MM.1S (cell line): ENCODE data around the gene ITGA8.

Source experiments
- DNase-seq: peaks from one replicate; pipeline ENCODE4 v3.0.0-alpha.2; 2015
- H2AFZ ChIP-seq: fragments of 300-600 bp; sonication (generic); 2 replicates; pipeline ENCODE4 v1.6.0; 2016; ENCODE audit warnings: antibody characterized with exemption, low read length
- H3F3A ChIP-seq: fragments of 300-600 bp; sonication (generic); 2 replicates; pipeline ENCODE4 v1.6.1; 2016; ENCODE audit warnings: mild to moderate bottlenecking, antibody characterized with exemption, low read length, moderate library complexity, mixed read lengths; ENCODE audit not compliant: insufficient read depth
- H3K27ac ChIP-seq: fragments of 300-600 bp; sonication (generic); 2 replicates; pipeline ENCODE4 v1.5.1; 2016; ENCODE audit warnings: mild to moderate bottlenecking, low read length
- H3K27me3 ChIP-seq: fragments of 300-600 bp; sonication (generic); replicated peaks from 2 replicates; pipeline ENCODE4 v1.6.0; 2016; ENCODE audit warnings: low read length; ENCODE audit not compliant: insufficient read depth
- H3K36me3 ChIP-seq: fragments of 300-600 bp; sonication (generic); replicated peaks from 2 replicates; pipeline ENCODE4 v1.6.1; 2016; ENCODE audit warnings: mild to moderate bottlenecking, low read length, mixed read lengths; ENCODE audit not compliant: insufficient read depth
- H3K4me1 ChIP-seq: fragments of 300-600 bp; sonication (generic); 2 replicates; pipeline ENCODE4 v1.6.1; 2016; ENCODE audit warnings: low read length, mixed read lengths
- H3K4me2 ChIP-seq: fragments of 300-600 bp; sonication (generic); 2 replicates; pipeline ENCODE4 v1.6.0; 2016; ENCODE audit warnings: low read depth, low read length
- H3K4me3 ChIP-seq: fragments of 300-600 bp; sonication (generic); 2 replicates; pipeline ENCODE4 v1.5.1; 2016; ENCODE audit warnings: low read length, mixed read lengths
- H3K79me2 ChIP-seq: fragments of 300-600 bp; sonication (generic); 2 replicates; pipeline ENCODE4 v1.6.1; 2016; ENCODE audit warnings: mixed run types, low read length, mixed read lengths
- H3K9ac ChIP-seq: fragments of 300-600 bp; sonication (generic); 2 replicates; pipeline ENCODE4 v1.6.1; 2016; ENCODE audit warnings: low read length, mixed read lengths
- H3K9me2 ChIP-seq: fragments of 300-600 bp; sonication (generic); replicated peaks from 2 replicates; pipeline ENCODE4 v1.6.1; 2016; ENCODE audit warnings: mild to moderate bottlenecking, low read length, mixed read lengths; ENCODE audit not compliant: insufficient read depth
- H3K9me3 ChIP-seq: fragments of 300-600 bp; sonication (generic); replicated peaks from 2 replicates; pipeline ENCODE4 v1.6.1; 2016; ENCODE audit warnings: mild to moderate bottlenecking, low read length, mixed read lengths; ENCODE audit not compliant: insufficient read depth
- H4K20me1 ChIP-seq: fragments of 300-600 bp; sonication (generic); 2 replicates; pipeline ENCODE4 v1.6.1; 2016; ENCODE audit warnings: mild to moderate bottlenecking, low read length, moderate library complexity, mixed read lengths; ENCODE audit not compliant: insufficient read depth
- EZH2 ChIP-seq: fragments of 300-600 bp; sonication (generic); optimal IDR thresholded peaks from 2 replicates; pipeline ENCODE3; 2017; ENCODE audit warnings: low read depth, mild to moderate bottlenecking, antibody characterized with exemption, low read length, mixed read lengths
- EZH2phosphoT487 ChIP-seq: fragments of 300-600 bp; sonication (generic); IDR thresholded peaks from 2 replicates; pipeline ENCODE4 v1.6.1; 2018; ENCODE audit warnings: antibody characterized with exemption, low read length
- TF ChIP-seq, protein P1 (sequence below): fragments of 300-600 bp; sonication (generic); IDR thresholded peaks from 2 replicates; pipeline ENCODE4 v1.5.1; 2016; ENCODE audit warnings: antibody characterized with exemption, low read length, mixed read lengths

ITGA8 gene

DNA sequence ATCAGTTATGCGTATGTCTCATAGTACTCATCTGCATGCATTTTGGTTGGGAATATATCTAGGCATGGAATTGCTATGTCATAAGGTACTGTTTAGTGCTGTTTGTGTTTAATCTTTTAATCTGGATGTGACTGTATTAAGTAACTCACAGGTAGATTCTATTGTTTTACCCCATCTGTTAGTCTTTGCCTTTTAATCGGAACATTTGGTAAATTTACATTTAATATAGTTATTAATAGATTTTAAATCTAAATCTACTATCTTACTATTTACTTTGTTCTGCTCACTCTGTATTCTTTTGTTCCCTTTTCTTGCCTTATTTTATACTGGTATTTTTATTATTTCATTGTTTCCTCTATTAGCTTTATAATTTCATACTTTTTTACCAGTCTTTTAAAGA lies 10.6 kb upstream of the ITGA8 start:
- no peaks in the 10 kb centered on the region for H3K9me2 ChIP-seq
- no peaks in the 10 kb centered on the region for H3K9me3 ChIP-seq
- no peak overlapping the region for H3K9ac ChIP-seq
- no peaks in the 10 kb centered on the region for H4K20me1 ChIP-seq
- no peaks in the 10 kb centered on the region for H3K27me3 ChIP-seq
- H3K36me3 ChIP-seq: no peaks in the 10 kb centered on the region
- H3K4me3 ChIP-seq: no peak overlapping the region
- 0 out of 2 replicates have a peak, but pooled peaks cover 5% of the 10 kb centered on the region for H3F3A ChIP-seq
- peaks cover 3% of the 10 kb centered on the region for H3K4me1 ChIP-seq
- H3K27ac ChIP-seq: no peak overlapping the region
- H3K79me2 ChIP-seq: no peaks in the 10 kb centered on the region
- TF ChIP-seq EZH2 (no peak), EZH2phosphoT487 (no peak)
- TF ChIP-seq, protein P1, sequence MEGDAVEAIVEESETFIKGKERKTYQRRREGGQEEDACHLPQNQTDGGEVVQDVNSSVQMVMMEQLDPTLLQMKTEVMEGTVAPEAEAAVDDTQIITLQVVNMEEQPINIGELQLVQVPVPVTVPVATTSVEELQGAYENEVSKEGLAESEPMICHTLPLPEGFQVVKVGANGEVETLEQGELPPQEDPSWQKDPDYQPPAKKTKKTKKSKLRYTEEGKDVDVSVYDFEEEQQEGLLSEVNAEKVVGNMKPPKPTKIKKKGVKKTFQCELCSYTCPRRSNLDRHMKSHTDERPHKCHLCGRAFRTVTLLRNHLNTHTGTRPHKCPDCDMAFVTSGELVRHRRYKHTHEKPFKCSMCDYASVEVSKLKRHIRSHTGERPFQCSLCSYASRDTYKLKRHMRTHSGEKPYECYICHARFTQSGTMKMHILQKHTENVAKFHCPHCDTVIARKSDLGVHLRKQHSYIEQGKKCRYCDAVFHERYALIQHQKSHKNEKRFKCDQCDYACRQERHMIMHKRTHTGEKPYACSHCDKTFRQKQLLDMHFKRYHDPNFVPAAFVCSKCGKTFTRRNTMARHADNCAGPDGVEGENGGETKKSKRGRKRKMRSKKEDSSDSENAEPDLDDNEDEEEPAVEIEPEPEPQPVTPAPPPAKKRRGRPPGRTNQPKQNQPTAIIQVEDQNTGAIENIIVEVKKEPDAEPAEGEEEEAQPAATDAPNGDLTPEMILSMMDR: no peak
- no peak overlapping the region for H2AFZ ChIP-seq
- no peak overlapping the region for H3K4me2 ChIP-seq
- DNase-seq: no peak

DNA sequence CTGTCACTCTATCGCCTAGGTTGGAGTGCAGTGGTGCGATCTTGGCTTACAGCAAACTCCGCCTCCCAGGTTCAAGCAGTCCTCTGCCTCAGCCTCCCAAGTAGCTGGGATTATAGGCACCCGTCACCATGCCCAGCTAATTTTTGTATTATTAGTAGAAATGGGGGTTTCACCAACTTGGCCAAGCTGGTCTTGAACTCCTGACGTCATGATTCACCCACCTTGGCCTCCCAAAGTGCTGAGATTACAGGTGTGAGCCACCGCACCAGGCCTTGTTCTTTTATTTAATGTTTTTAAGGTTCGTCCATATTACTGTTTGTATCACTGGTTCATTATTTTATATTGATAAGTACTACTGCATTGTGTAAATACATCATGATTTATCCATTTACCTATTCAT lies 10.2 kb upstream of the ITGA8 start:
- Histone ChIP-seq H3K9me2 (no peaks in the 10 kb centered on the region), H3K4me3 (no peak overlapping the region), H3K27me3 (no peaks in the 10 kb centered on the region), H3K4me1 (peaks cover 8% of the 10 kb centered on the region), H3K27ac (no peak overlapping the region), H3K9me3 (no peaks in the 10 kb centered on the region), H4K20me1 (no peaks in the 10 kb centered on the region), H3K9ac (no peak overlapping the region), H3K4me2 (no peak overlapping the region), H3K79me2 (no peaks in the 10 kb centered on the region), H3K36me3 (no peaks in the 10 kb centered on the region), H2AFZ (no peak overlapping the region), H3F3A (0 out of 2 replicates have a peak, but pooled peaks cover 6% of the 10 kb centered on the region)
- TF ChIP-seq EZH2phosphoT487 (no peak), EZH2 (no peak)
- TF ChIP-seq, protein P1: no peak
- no peak for DNase-seq

- TF ChIP-seq EZH2 (no peak), EZH2phosphoT487 (no peak)
- TF ChIP-seq, protein P1: no peak
- Histone ChIP-seq H2AFZ (no peak overlapping the region), H3K27ac (no peak overlapping the region), H3K9me2 (no peaks in the 10 kb centered on the region), H3K4me1 (peaks cover 31% of the 10 kb centered on the region), H3K4me3 (no peak overlapping the region), H4K20me1 (no peaks in the 10 kb centered on the region), H3K27me3 (no peaks in the 10 kb centered on the region), H3K9me3 (no peaks in the 10 kb centered on the region), H3F3A (peaks cover 18% of the 10 kb centered on the region), H3K9ac (no peak overlapping the region), H3K36me3 (no peaks in the 10 kb centered on the region), H3K4me2 (no peak overlapping the region), H3K79me2 (no peaks in the 10 kb centered on the region)
- no peak for DNase-seq
Observed at GRCh38 chr10:15726042-15726441, 6.3 kb upstream of the ITGA8 start.
